Gastrocnemius medialis (tissue), 4 donors: ENCODE data around the gene SAMHD1. TPM values are rescaled to one million over a fixed set of nuclear protein-coding genes. Genes with fewer than 3 reads are reported as not detected.

Experiments used
- ATAC-seq, 2 donors: fragments of 150-250 bp; one replicate each; pipeline ENCODE4 v1.9.1; 2016
- DNase-seq, 2 donors: peaks; one replicate each; pipeline ENCODE4 v3.0.0-alpha.2; 2019
- H3K27ac ChIP-seq, 4 donors: fragments of 200-600 bp; sonication (generic); 1 replicate in 1 of 4; 2 replicates in 3 of 4; pipeline ENCODE4 v1.5.1; 2016 to 2018; ENCODE audit warnings: mild to moderate bottlenecking in 2 of 4, moderate library complexity in 1 of 4
- H3K27me3 ChIP-seq, 3 donors: fragments of 200-600 bp; sonication (generic) in 2 of 3; 1 replicate in 1 of 3; 2 replicates in 2 of 3; pipeline versions ENCODE4 v1.5.1 to v1.6.0; 2016 to 2019; ENCODE audit warnings: mild to moderate bottlenecking in 1 of 3, moderate library complexity in 1 of 3
- H3K36me3 ChIP-seq, 2 donors: fragments of 200-600 bp; sonication (generic) in 1 of 2; one replicate each; pipeline ENCODE4 v1.5.1; 2017 to 2018
- H3K4me1 ChIP-seq, 2 donors: fragments of 200-600 bp; sonication (generic) in 1 of 2; one replicate each; pipeline ENCODE4 v1.5.1; 2016 to 2017; ENCODE audit warnings: mild to moderate bottlenecking in 2 of 2
- H3K4me3 ChIP-seq, 4 donors: fragments of 200-600 bp; sonication (generic) in 3 of 4; 1 replicate in 1 of 4; 2 replicates in 3 of 4; pipeline ENCODE4 v1.5.1; 2016 to 2019; ENCODE audit warnings: mild to moderate bottlenecking in 2 of 4
- H3K9me3 ChIP-seq, 3 donors: fragments of 200-600 bp; sonication (generic) in 2 of 3; 1 replicate in 1 of 3; 2 replicates in 2 of 3; pipeline ENCODE4 v1.5.1; 2016 to 2019
- POLR2A ChIP-seq, 2 donors: fragments of 450-650 bp; IDR thresholded peaks; one replicate each; pipeline ENCODE4 v1.6.1; 2017; ENCODE audit warnings: antibody characterized with exemption in 2 of 2, mild to moderate bottlenecking in 2 of 2, moderate library complexity in 2 of 2
- in situ Hi-C, 4 donors: fragments of 200-750 bp; cut with MboI; loops; one replicate each; pipeline versions ENCODE4 v1.15.0 to v1.8.0; 2017; ENCODE audit warnings: low sequenced_read_pairs in 4 of 4
- intact Hi-C: fragments of 100-400 bp; cut with DNase I; formaldehyde crosslinking; loops from one replicate; pipeline ENCODE4 v1.15.1; 2023; ENCODE audit warnings: low total_unique reads
- total RNA-seq, 4 donors: library from RNA; depleted of rRNA; stranded (reverse); fragments of >200 nt; gene quantifications; one replicate each; pipeline versions ENCODE4 v1.1.0 to v1.2.3, GENCODE V29; 2016
- TF ChIP-seq, protein P1 (sequence below), 5 experiments: fragments of 450-650 bp in 3 of 5; fragments of 200-600 bp in 2 of 5; sonication (generic) in 2 of 5; IDR thresholded peaks in 4 of 5; conservative IDR thresholded peaks in 1 of 5; 1 replicate in 4 of 5; 2 replicates in 1 of 5; pipeline ENCODE4 v1.5.1; 2016 to 2019; ENCODE audit warnings: antibody characterized with exemption in 5 of 5, mild to moderate bottlenecking in 3 of 5, moderate library complexity in 3 of 5

SAMHD1 gene
- total RNA-seq, 4 donors from 2014 or later, result 37.5 to 84.1 (median 69.4) TPM

DNA sequence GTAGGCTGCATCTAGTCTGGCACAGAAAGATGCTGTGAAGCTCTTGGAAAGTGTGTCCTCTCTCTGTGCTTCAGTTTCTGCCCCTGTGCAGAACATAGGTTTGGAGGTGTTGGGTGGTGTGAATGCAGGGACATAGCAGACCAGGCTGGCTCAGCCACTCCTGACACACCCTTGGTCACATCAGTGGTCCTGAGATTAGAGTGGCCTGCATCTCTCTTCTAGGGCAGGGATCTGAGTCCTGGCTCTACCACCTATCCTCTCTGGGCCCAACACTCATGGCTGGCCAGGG lies 85.7 kb downstream of the SAMHD1 start:
- H3K27me3 ChIP-seq, result no peaks in the 10 kb centered on the region
- intact Hi-C loops, result no loop called here
- in situ Hi-C loops, result no loop called here
- H3K4me3 ChIP-seq, result no peak overlapping the region
- H3K36me3 ChIP-seq, result no peaks in the 10 kb centered on the region
- ATAC-seq (no peak), DNase-seq (no peak)
- H3K4me1 ChIP-seq, result peaks cover 2 to 10% of the 10 kb centered on the region in 2 donors
- no peak overlapping the region for H3K27ac ChIP-seq
- H3K9me3 ChIP-seq, result no peaks in the 10 kb centered on the region
- TF ChIP-seq, protein P1, sequence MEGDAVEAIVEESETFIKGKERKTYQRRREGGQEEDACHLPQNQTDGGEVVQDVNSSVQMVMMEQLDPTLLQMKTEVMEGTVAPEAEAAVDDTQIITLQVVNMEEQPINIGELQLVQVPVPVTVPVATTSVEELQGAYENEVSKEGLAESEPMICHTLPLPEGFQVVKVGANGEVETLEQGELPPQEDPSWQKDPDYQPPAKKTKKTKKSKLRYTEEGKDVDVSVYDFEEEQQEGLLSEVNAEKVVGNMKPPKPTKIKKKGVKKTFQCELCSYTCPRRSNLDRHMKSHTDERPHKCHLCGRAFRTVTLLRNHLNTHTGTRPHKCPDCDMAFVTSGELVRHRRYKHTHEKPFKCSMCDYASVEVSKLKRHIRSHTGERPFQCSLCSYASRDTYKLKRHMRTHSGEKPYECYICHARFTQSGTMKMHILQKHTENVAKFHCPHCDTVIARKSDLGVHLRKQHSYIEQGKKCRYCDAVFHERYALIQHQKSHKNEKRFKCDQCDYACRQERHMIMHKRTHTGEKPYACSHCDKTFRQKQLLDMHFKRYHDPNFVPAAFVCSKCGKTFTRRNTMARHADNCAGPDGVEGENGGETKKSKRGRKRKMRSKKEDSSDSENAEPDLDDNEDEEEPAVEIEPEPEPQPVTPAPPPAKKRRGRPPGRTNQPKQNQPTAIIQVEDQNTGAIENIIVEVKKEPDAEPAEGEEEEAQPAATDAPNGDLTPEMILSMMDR (IDR thresholded peaks at IDR 0.05 in 4 of 5, conservative IDR thresholded peaks at IDR 0.05 in 1 of 5), result no peak
- no peak for TF ChIP-seq POLR2A (IDR thresholded peaks at IDR 0.05)

- Histone ChIP-seq H3K36me3 (no peaks in the 10 kb centered on the region), H3K9me3 (no peaks in the 10 kb centered on the region), H3K4me3 (no peak overlapping the region), H3K27me3 (no peaks in the 10 kb centered on the region), H3K4me1 (peaks cover 3 to 12% of the 10 kb centered on the region in 2 donors), H3K27ac (no peak overlapping the region)
- intact Hi-C loops, result no loop called here
- ATAC-seq, result no peak
- DNase-seq, result no peak
- TF ChIP-seq, protein P1 (IDR thresholded peaks at IDR 0.05 in 4 of 5, conservative IDR thresholded peaks at IDR 0.05 in 1 of 5), result no peak
- TF ChIP-seq POLR2A (IDR thresholded peaks at IDR 0.05), result no peak
- in situ Hi-C loops, result no loop called here
Measured at GRCh38 chr20:36865076-36865860, 86.2 kb downstream of the SAMHD1 start.

- intact Hi-C loops, result loop anchor here (1.0 to 2.0 kb wide), 3 partner anchors 28 to 87 kb away; no protein-coding TSS in a partner anchor
- H3K36me3 ChIP-seq, result no peaks in the 10 kb centered on the region
- in situ Hi-C loops, result no loop called here
- TF ChIP-seq, protein P1 (IDR thresholded peaks at IDR 0.05 in 4 of 5, conservative IDR thresholded peaks at IDR 0.05 in 1 of 5), result no peak
- peak; percentile 37 to 53 for TF ChIP-seq POLR2A (IDR thresholded peaks at IDR 0.05)
- no peaks in the 10 kb centered on the region for H3K27me3 ChIP-seq
- peak overlapping the region; percentile 50 to 83 (median 80) for H3K27ac ChIP-seq
- no peaks in the 10 kb centered on the region for H3K9me3 ChIP-seq
- ATAC-seq, result peak; percentile 42 to 43
- peak overlapping the region; percentile 13 to 53 (median 38) for H3K4me3 ChIP-seq
- no peak for DNase-seq
- peaks cover 8 to 12% of the 10 kb centered on the region in 2 donors for H3K4me1 ChIP-seq
Measured at GRCh38 chr20:36862857-36863668, 88.4 kb downstream of the SAMHD1 start.

GRCh38 chr20:36861875-36862801 lies 89.4 kb downstream of the SAMHD1 start:
- Histone ChIP-seq H3K9me3 (no peaks in the 10 kb centered on the region), H3K27ac (peak overlapping the region; percentile 78 to 83 (median 80)), H3K4me1 (peaks cover 10 to 12% of the 10 kb centered on the region in 2 donors), H3K4me3 (peak overlapping the region; percentile 48 to 56 (median 52)), H3K27me3 (no peaks in the 10 kb centered on the region), H3K36me3 (no peaks in the 10 kb centered on the region)
- intact Hi-C loops (loop anchor here (1.0 to 2.0 kb wide), 3 partner anchors 27 to 88 kb away; no protein-coding TSS in a partner anchor), in situ Hi-C loops (no loop called here)
- peak; percentile 63 to 79 for ATAC-seq
- TF ChIP-seq, protein P1 (IDR thresholded peaks at IDR 0.05 in 4 of 5, conservative IDR thresholded peaks at IDR 0.05 in 1 of 5), result no peak
- TF ChIP-seq POLR2A (IDR thresholded peaks at IDR 0.05), result peak; percentile 53 to 73
- DNase-seq, result peak; percentile 75 to 77
